ENCODE data around the gene POU2F2.

- TF ChIP-seq BACH1 (IDR thresholded peaks at IDR 0.05; ENCODE audit: borderline replicate concordance) (no peak), CEBPZ (IDR thresholded peaks at IDR 0.05; ENCODE audit: low read depth, low read length) (no peak), CTCF (IDR thresholded peaks at IDR 0.05 in 2 of 3, conservative IDR thresholded peaks at IDR 0.05 in 1 of 3; ENCODE audit: control insufficient read depth in 2 of 3, extremely low read depth in 1 of 3, insufficient read depth in 1 of 3, low read depth in 3 of 3, low read length in 3 of 3) (no peak), RFX5 (IDR thresholded peaks at IDR 0.05; ENCODE audit: low read depth, low read length) (no peak), CBX3 (IDR thresholded peaks at IDR 0.05; ENCODE audit: borderline replicate concordance, low read depth) (no peak), CHD4 (IDR thresholded peaks at IDR 0.05) (no peak), ATF2 (IDR thresholded peaks at IDR 0.05; ENCODE audit: low read length) (no peak)
These were observed 44.4 kb upstream of the POU2F2 start for GRCh38 chr19:42176649-42176989.

Data from GM12878 (cell line).